Renal cortex interstitium (tissue), 11 donors: Measurements from ENCODE around the gene PAQR3. TPM values are rescaled to one million over a fixed set of nuclear protein-coding genes. Genes with fewer than 3 reads are reported as not detected.
"Not testable (repeated sequence)": the region's sequence is repeated elsewhere in the genome, so short reads cannot be mapped to it uniquely, and the experiment has no call there.

Experiments used
- DNase-seq, 11 donors: peaks; one replicate each; pipeline ENCODE4 v3.0.0-alpha.2; 2013; ENCODE audit warnings: low read depth in 9 of 11, low spot score in 4 of 11; ENCODE audit errors: extremely low read depth in 1 of 11
- polyA plus RNA-seq, 3 donors: library from polyadenylated mRNA; unstranded; fragments of 120-200 nt; gene quantifications; one replicate each; pipeline ENCODE4 v1.2.1, GENCODE V29; 2013; ENCODE audit not compliant: insufficient read length in 3 of 3

The PAQR3 gene
- polyA plus RNA-seq, 3 donors, result 20.7 to 24.1 (median 21.0) TPM

GRCh38 chr4:78940752-78941151, 1.5 kb upstream of the PAQR3 start:
- no peak for DNase-seq

- peak in 1 of 11 donors; percentile 14 for DNase-seq
Observed at GRCh38 chr4:78939667-78940008, 400 bp upstream of the PAQR3 start.

GRCh38 chr4:78938474-78938867, 767 bp downstream of the PAQR3 start:
- DNase-seq, result no peak

- DNase-seq, result no peak
Observed at GRCh38 chr4:78937837-78938236, 1.4 kb downstream of the PAQR3 start.

GRCh38 chr4:78936989-78937388, 2.2 kb downstream of the PAQR3 start:
- no peak for DNase-seq

GRCh38 chr4:78930016-78930629, 9.1 kb downstream of the PAQR3 start:
- DNase-seq, result no peak

- no peak for DNase-seq
Observed at GRCh38 chr4:78928835-78929234, 10.4 kb downstream of the PAQR3 start.

GRCh38 chr4:78926826-78927225, 12.4 kb downstream of the PAQR3 start:
- DNase-seq, result no peak

- no peak for DNase-seq
Observed at GRCh38 chr4:78923464-78924312, 15.6 kb downstream of the PAQR3 start.

- DNase-seq, result no peak
Observed at GRCh38 chr4:78922207-78922606, 17.0 kb downstream of the PAQR3 start.

- DNase-seq, result no peak
Observed at GRCh38 chr4:78910612-78911011, 28.6 kb downstream of the PAQR3 start.

- not testable (repeated sequence) for DNase-seq
Observed at GRCh38 chr4:78908974-78909373, 30.3 kb downstream of the PAQR3 start.

- DNase-seq, result no peak
Observed at GRCh38 chr4:78907638-78908037, 31.6 kb downstream of the PAQR3 start.

- no peak for DNase-seq
Observed at GRCh38 chr4:78904143-78904542, 35.1 kb downstream of the PAQR3 start.

GRCh38 chr4:78902298-78902697, 36.9 kb downstream of the PAQR3 start:
- DNase-seq, result no peak

GRCh38 chr4:78901882-78902281, 37.4 kb downstream of the PAQR3 start:
- DNase-seq, result no peak

- no peak for DNase-seq
Observed at GRCh38 chr4:78899302-78899701, 39.9 kb downstream of the PAQR3 start.

- DNase-seq, result no peak
Observed at GRCh38 chr4:78889955-78890354, 49.3 kb downstream of the PAQR3 start.

GRCh38 chr4:78885598-78885997, 53.6 kb downstream of the PAQR3 start:
- no peak for DNase-seq

- no peak for DNase-seq
Observed at GRCh38 chr4:78880874-78881492, 58.3 kb downstream of the PAQR3 start.
